BJ (cell line): ENCODE results near the gene PRCC. TPM values are rescaled to one million over a fixed set of nuclear protein-coding genes. Genes with fewer than 3 reads are reported as not detected.

Experiments used
- CTCF ChIA-PET: fragments of 350-600 bp; formaldehyde crosslinking; extraction: SDS; loops from one replicate; lab custom pipeline; 2021; ENCODE audit warnings: antibody characterized with exemption, inconsistent platforms; lab: Yijun Ruan, JAX
- POLR2A ChIA-PET: fragments of 300-600 bp; sonication (Branson Sonifier 250); formaldehyde crosslinking; extraction: SDS; loops from one replicate; lab custom pipeline; 2021; ENCODE audit warnings: antibody characterized with exemption; lab: Charles Lee
- DNase-seq: peaks from one replicate; pipeline ENCODE4 v3.0.0-alpha.2; 2011; ENCODE audit warnings: low read depth
- H3K27me3 ChIP-seq: 2 replicates; pipeline ENCODE4 v1.6.0; 2011; ENCODE audit warnings: low read length; ENCODE audit not compliant: control insufficient read depth, insufficient read depth
- H3K36me3 ChIP-seq: 2 replicates; pipeline ENCODE4 v1.5.1; 2011; ENCODE audit warnings: low read length; ENCODE audit not compliant: control insufficient read depth, insufficient read depth
- H3K4me3 ChIP-seq: 2 replicates; pipeline ENCODE4 v1.5.1; 2011; ENCODE audit warnings: low read depth, mild to moderate bottlenecking, control low read depth, low read length
- polyA plus RNA-seq: library from polyadenylated mRNA; depleted of rRNA; stranded (reverse); fragments of >200 nt; gene quantifications from 2 replicates; pipeline ENCODE4 v1.2.3, GENCODE V29; 2011
- TF ChIP-seq, protein P1 (sequence below): IDR thresholded peaks from 2 replicates; pipeline ENCODE4 v1.5.1; 2011; ENCODE audit warnings: low read depth, mild to moderate bottlenecking, control low read depth, inconsistent platforms, low read length, moderate library complexity; ENCODE audit not compliant: insufficient read depth

PRCC gene
- polyA plus RNA-seq, 1 experiment, result 93.6 TPM

DNA sequence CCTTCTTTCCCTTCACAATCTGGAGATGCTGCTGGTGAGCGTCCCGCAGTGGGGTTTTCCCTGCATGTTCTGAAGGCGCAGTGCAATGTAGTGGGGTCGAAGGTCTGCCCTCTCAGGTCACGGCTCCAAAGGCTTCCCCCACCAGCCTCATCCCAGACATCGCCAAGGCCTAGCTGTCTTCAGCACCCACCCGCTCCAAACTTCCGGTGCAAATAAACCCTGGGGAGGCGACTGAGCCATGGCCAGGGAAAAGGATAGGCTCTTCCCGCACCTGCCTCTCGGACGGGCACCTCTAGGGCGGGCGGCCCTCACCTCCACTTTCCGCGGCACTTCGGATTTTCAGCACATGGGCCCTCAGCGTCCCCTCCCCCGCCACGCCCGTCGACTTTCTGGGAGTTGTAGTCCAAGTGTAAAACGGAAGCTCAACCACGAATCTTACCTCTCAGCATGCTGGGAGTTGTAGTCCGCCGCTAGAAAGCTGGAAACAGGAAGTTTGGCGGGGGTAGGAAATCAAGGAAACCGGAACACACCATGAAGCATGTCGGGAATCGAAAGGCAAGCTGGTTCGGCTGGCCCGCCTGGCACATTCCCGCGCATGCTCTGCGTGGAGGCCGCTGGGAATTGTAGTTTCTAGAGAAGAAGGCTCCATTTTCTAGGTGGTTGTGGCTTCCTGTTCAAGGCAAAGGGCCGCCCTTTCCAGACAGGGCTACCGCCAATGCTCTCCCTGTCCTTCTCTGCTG lies 26.4 kb upstream of the PRCC start, which contains the start of gene MRPL24:
MRPL24 (minus strand) TSS at position 348 of the 740 bp plus-strand sequence. CDS start 2,384 bp downstream, outside the sequence.
- Histone ChIP-seq H3K4me3 (peak within 1 kb of the TSS; percentile 53), H3K27me3 (no peaks in the 10 kb centered on the region), H3K36me3 (peaks cover 29% of the 10 kb centered on the region)
- ChIA-PET CTCF (interaction anchor here (0.6 to 2.8 kb wide), 10 partner anchors 10 to 119 kb away, joined by 3 to 19 read pairs (median 4); partner anchors contain the start of genes HDGF, NTRK1 and PRCC), POLR2A (interaction anchor here (0.6 to 1.4 kb wide), 8 partner anchors 11 to 264 kb away, joined by 3 to 11 read pairs (median 4); partner anchors contain the start of genes HDGF, ISG20L2, METTL25B and PRCC)
- peak; percentile 99 for DNase-seq
- TF ChIP-seq, protein P1, sequence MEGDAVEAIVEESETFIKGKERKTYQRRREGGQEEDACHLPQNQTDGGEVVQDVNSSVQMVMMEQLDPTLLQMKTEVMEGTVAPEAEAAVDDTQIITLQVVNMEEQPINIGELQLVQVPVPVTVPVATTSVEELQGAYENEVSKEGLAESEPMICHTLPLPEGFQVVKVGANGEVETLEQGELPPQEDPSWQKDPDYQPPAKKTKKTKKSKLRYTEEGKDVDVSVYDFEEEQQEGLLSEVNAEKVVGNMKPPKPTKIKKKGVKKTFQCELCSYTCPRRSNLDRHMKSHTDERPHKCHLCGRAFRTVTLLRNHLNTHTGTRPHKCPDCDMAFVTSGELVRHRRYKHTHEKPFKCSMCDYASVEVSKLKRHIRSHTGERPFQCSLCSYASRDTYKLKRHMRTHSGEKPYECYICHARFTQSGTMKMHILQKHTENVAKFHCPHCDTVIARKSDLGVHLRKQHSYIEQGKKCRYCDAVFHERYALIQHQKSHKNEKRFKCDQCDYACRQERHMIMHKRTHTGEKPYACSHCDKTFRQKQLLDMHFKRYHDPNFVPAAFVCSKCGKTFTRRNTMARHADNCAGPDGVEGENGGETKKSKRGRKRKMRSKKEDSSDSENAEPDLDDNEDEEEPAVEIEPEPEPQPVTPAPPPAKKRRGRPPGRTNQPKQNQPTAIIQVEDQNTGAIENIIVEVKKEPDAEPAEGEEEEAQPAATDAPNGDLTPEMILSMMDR, result no peak

DNA sequence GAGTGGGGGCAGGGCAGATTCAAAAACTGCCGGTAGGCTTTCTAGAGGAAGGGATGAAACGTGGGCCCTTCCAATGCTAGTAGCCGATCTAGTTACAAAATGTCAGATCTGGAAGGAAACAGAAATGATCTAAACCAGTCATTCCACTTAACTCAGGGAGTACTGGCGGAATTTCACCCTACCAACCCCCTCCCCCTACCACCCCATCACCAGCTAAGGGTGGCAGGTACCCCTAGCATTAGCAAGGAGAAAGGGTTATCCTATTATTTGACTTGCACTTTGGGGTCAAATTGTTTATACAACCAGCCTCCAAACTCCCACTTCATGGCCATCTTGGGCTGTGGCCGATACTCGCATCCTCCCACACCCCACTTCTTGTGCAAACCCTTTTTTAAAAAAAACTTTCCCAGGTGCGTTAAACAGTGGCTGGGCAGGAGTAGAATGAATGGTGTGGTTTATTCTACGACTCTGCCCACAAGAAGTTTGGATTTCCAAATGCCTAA lies 25.8 kb upstream of the PRCC start:
- no peak overlapping the region for H3K4me3 ChIP-seq
- H3K36me3 ChIP-seq, result peaks cover 28% of the 10 kb centered on the region
- H3K27me3 ChIP-seq, result no peaks in the 10 kb centered on the region

DNA sequence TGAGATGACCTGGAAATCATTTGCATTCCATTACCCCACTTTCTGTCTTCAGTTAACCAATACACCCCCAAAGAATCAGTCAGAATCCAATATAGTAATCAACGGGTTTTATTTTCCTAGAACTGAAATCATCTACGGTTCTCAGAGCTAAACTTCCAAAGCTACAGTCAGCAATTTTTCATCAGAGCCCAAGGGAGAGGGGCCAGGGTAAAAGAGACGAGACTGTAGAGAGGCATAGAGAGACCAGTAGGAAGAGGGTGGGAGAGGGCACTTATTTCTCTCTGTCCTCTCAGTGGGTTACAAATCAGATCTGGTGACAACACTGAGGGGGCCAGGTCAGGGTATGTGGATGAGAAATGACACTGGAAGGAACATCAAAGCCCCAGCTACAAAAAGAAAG lies 25.3 kb upstream of the PRCC start:
- TF ChIP-seq, protein P1, result no peak
- ChIA-PET POLR2A (no interaction called here), CTCF (interaction anchor here (1.5 to 2.8 kb wide), 4 partner anchors 16 to 118 kb away, joined by 3 to 19 read pairs (median 10); partner anchors contain the start of gene NTRK1)
- Histone ChIP-seq H3K27me3 (no peaks in the 10 kb centered on the region), H3K4me3 (no peak overlapping the region), H3K36me3 (peaks cover 28% of the 10 kb centered on the region)
- no peak for DNase-seq

More for the DNA sequence above, 25.8 kb upstream of the PRCC start:
- no peak for DNase-seq
- TF ChIP-seq, protein P1, result no peak
- CTCF ChIA-PET, result interaction anchor here (0.8 to 2.8 kb wide), 8 partner anchors 11 to 119 kb away, joined by 3 to 19 read pairs (median 4); partner anchors contain the start of genes NTRK1 and PRCC
- POLR2A ChIA-PET, result interaction anchor here (0.6 to 1.4 kb wide), 7 partner anchors 11 to 265 kb away, joined by 3 to 11 read pairs (median 3); partner anchors contain the start of genes HDGF, ISG20L2, METTL25B and PRCC

DNA sequence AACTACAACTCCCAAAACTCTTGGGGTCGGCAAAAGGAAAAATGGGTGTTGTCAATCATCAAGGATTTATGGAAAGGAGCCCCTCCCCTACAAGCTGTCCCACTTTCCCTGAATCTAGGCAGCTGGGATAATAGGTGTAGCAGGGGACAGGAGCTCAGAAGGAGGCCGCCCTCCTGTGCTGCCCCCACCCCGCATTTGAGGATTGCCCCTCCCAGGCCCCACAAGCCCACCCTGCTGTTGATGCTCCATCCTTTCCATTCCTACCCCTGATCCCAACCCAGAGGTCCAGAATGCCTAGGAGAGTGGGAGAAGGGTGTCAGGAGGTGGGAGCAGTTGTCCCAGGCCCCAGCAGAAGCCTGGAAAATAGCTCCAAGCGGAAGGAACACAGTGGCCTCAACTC lies 24.5 kb upstream of the PRCC start:
- POLR2A ChIA-PET, result no interaction called here
- Histone ChIP-seq H3K36me3 (peaks cover 23% of the 10 kb centered on the region), H3K4me3 (no peak overlapping the region), H3K27me3 (no peaks in the 10 kb centered on the region)
- CTCF ChIA-PET, result interaction anchor here (1.5 to 2.8 kb wide), 2 partner anchors 17 to 36 kb away, joined by 3 to 19 read pairs; no protein-coding TSS in a partner anchor
- TF ChIP-seq, protein P1, result no peak
- DNase-seq, result no peak
